ENCODE results near the gene ZNF620. TPM values are rescaled to one million over a fixed set of nuclear protein-coding genes. Genes with fewer than 3 reads are reported as not detected.

Gene ZNF620
- total RNA-seq, 2 experiments from 2014 or later = 0.82 to 1.0 TPM

- no peak overlapping the region for H3K27ac Mint-ChIP-seq
These were observed 37.8 kb upstream of the ZNF620 start for GRCh38 chr3:40468018-40468417.

GRCh38 chr3:40470701-40471100 lies 35.1 kb upstream of the ZNF620 start:
- Histone ChIP-seq H3K4me1 (ENCODE audit: insufficient read depth, low read length) (no peaks in the 10 kb centered on the region), H3K4me3 (ENCODE audit: low read length) (no peak overlapping the region), H3K36me3 (ENCODE audit: insufficient read depth, low read length) (no peaks in the 10 kb centered on the region), H3K9me3 (ENCODE audit: control insufficient read depth in 1 of 2, insufficient read depth in 1 of 2, low read length in 2 of 2) (no peaks in the 10 kb centered on the region), H3K27me3 (ENCODE audit: control insufficient read depth in 1 of 2, insufficient read depth in 2 of 2, low read length in 2 of 2) (no peaks in the 10 kb centered on the region), H3K27ac (ENCODE audit: low read depth in 1 of 2, low read length in 2 of 2) (no peak overlapping the region)
- DNase-seq (no peak), ATAC-seq (ENCODE audit: poor library complexity) (no peak)
- H3K9me3 Mint-ChIP-seq = no peaks in the 10 kb centered on the region
- no peak overlapping the region for H3K4me3 Mint-ChIP-seq
- CTCF ChIA-PET = no interaction called here
- H3K27ac Mint-ChIP-seq = no peak overlapping the region
- peaks cover 13% of the 10 kb centered on the region for H3K36me3 Mint-ChIP-seq (ENCODE audit: low read depth)
- intact Hi-C loops (cut with DNase I, micrococcal nuclease) = no loop called here
- POLR2A ChIA-PET = no interaction called here
- no peaks in the 10 kb centered on the region for H3K4me1 Mint-ChIP-seq (ENCODE audit: low read depth)
- H3K27me3 Mint-ChIP-seq = no peaks in the 10 kb centered on the region
- TF ChIP-seq CTCF (IDR thresholded peaks at IDR 0.05) = no peak

More at GRCh38 chr3:40468018-40468417, 37.8 kb upstream of the ZNF620 start:
- CTCF ChIA-PET = no interaction called here
- Mint-ChIP-seq H3K27me3 (no peaks in the 10 kb centered on the region), H3K36me3 (ENCODE audit: low read depth) (peaks cover 39% of the 10 kb centered on the region), H3K4me3 (no peak overlapping the region), H3K9me3 (no peaks in the 10 kb centered on the region), H3K4me1 (ENCODE audit: low read depth) (peaks cover 26% of the 10 kb centered on the region)
- peaks cover 10% of the 10 kb centered on the region for H3K4me1 ChIP-seq (ENCODE audit: insufficient read depth, low read length)
- ATAC-seq (ENCODE audit: poor library complexity) (no peak), DNase-seq (no peak)
- H3K4me3 ChIP-seq (ENCODE audit: low read length) = no peak overlapping the region
- no peaks in the 10 kb centered on the region for H3K27me3 ChIP-seq (ENCODE audit: control insufficient read depth in 1 of 2, insufficient read depth in 2 of 2, low read length in 2 of 2)
- peaks cover 10% of the 10 kb centered on the region for H3K36me3 ChIP-seq (ENCODE audit: insufficient read depth, low read length)
- H3K27ac ChIP-seq (ENCODE audit: low read depth in 1 of 2, low read length in 2 of 2) = no peak overlapping the region
- intact Hi-C loops (cut with DNase I, micrococcal nuclease) = no loop called here
- H3K9me3 ChIP-seq (ENCODE audit: control insufficient read depth in 1 of 2, insufficient read depth in 1 of 2, low read length in 2 of 2) = no peaks in the 10 kb centered on the region
- POLR2A ChIA-PET = interaction anchor here (1.5 kb wide), 1 partner anchor 11 kb away, joined by 5 read pairs; the partner anchor contains the start of gene RPL14
- TF ChIP-seq CTCF (IDR thresholded peaks at IDR 0.05) = no peak

- H3K4me3 Mint-ChIP-seq = peak within 1 kb of the TSS; percentile 87
- ChIA-PET CTCF (interaction anchor here (1.2 kb wide), 1 partner anchor 29 kb away, joined by 3 read pairs; the partner anchor contains the start of gene ZNF620), POLR2A (interaction anchor here (0.6 to 2.2 kb wide), 7 partner anchors 12 to 47 kb away, joined by 3 to 17 read pairs (median 9); partner anchors contain the start of genes RPL14 and ZNF620)
- H3K9me3 Mint-ChIP-seq = no peaks in the 10 kb centered on the region
- Histone ChIP-seq H3K4me3 (ENCODE audit: low read length) (peak within 1 kb of the TSS; percentile 80), H3K4me1 (ENCODE audit: insufficient read depth, low read length) (peaks cover 17% of the 10 kb centered on the region), H3K27ac (ENCODE audit: low read depth in 1 of 2, low read length in 2 of 2) (peak within 1 kb of the TSS in 1 of 2 donors; percentile 61), H3K9me3 (ENCODE audit: control insufficient read depth in 1 of 2, insufficient read depth in 1 of 2, low read length in 2 of 2) (no peaks in the 10 kb centered on the region), H3K36me3 (ENCODE audit: insufficient read depth, low read length) (peaks cover 21% of the 10 kb centered on the region), H3K27me3 (ENCODE audit: control insufficient read depth in 1 of 2, insufficient read depth in 2 of 2, low read length in 2 of 2) (no peaks in the 10 kb centered on the region)
- ATAC-seq (ENCODE audit: poor library complexity) (peak; percentile 80), DNase-seq (peak in 13 of 14 experiments; percentile 22 to 80 (median 46))
- intact Hi-C loops (cut with DNase I, micrococcal nuclease) = loop anchor here (1.0 to 5.0 kb wide), 4 partner anchors 16 to 169 kb away; partner anchors contain the start of genes EIF1B (in 1 of the 2) and ZNF621 (in 1 of the 2)
- peaks cover 24% of the 10 kb centered on the region for H3K4me1 Mint-ChIP-seq (ENCODE audit: low read depth)
- TF ChIP-seq CTCF (IDR thresholded peaks at IDR 0.05) = no peak
- peaks cover 46% of the 10 kb centered on the region for H3K36me3 Mint-ChIP-seq (ENCODE audit: low read depth)
- H3K27ac Mint-ChIP-seq = peak within 1 kb of the TSS; percentile 64
- H3K27me3 Mint-ChIP-seq = no peaks in the 10 kb centered on the region
These were observed 29.1 kb upstream of the ZNF620 start, which contains the start of gene ZNF619 for GRCh38 chr3:40476478-40477470. Gene ZNF619 (plus strand): TSS chr3:40477122. CDS start chr3:40477980, 858 bp downstream.

Measured in CD4-positive, alpha-beta T cell (primary cell).